ENCODE measurements around the gene PRDX5. TPM values are rescaled to one million over a fixed set of nuclear protein-coding genes. Genes with fewer than 3 reads are reported as not detected.

Gene PRDX5
- total and polyA plus RNA-seq, 4 donors: 165 to 777 (median 374) TPM

- ATAC-seq (ENCODE audit: insufficient read depth, low FRiP score) (no peak), DNase-seq (no peak)
- no peak within 1 kb of the TSS for H3K9ac ChIP-seq (ENCODE audit: insufficient read depth in 1 of 2, low read length in 2 of 2)
- 4 to 5% methylated on average over 49 to 54 of the region's 54 CpGs for WGBS, 2 donors
- peak within 1 kb of the TSS in 1 of 2 donors; percentile 15 for H3K27ac ChIP-seq (ENCODE audit: low read depth in 1 of 2, low read length in 1 of 2)
- H3K36me3 ChIP-seq (ENCODE audit: control insufficient read depth in 4 of 4, insufficient read depth in 4 of 4, low read length in 4 of 4): no peaks in the 10 kb centered on the region
- no peak within 1 kb of the TSS for H3K4me3 ChIP-seq
- peaks cover 0 to 65% (median 60%) of the 10 kb centered on the region in 3 donors for H3K27me3 ChIP-seq (ENCODE audit: control insufficient read depth in 3 of 3, insufficient read depth in 3 of 3, low read length in 2 of 3)
- TF ChIP-seq CTCF (IDR thresholded peaks at IDR 0.05; ENCODE audit: control extremely low read depth, extremely low read depth): no peak
- H3K9me3 ChIP-seq (ENCODE audit: control insufficient read depth in 4 of 4, insufficient read depth in 3 of 4, low read length in 3 of 4): no peaks in the 10 kb centered on the region
- peaks cover 0 to 18% (median 10%) of the 10 kb centered on the region in 5 donors for H3K4me1 ChIP-seq (ENCODE audit: control insufficient read depth in 5 of 5, insufficient read depth in 5 of 5, low read length in 5 of 5)
Measured at GRCh38 chr11:64299847-64300648, 17.9 kb upstream of the PRDX5 start, which contains the start of gene CATSPERZ. Gene CATSPERZ, plus strand, starts transcription at chr11:64300358. Its CDS starts 53 bp downstream, at chr11:64300411.

- peaks cover 0 to 32% (median 27%) of the 10 kb centered on the region in 3 donors for H3K27me3 ChIP-seq (ENCODE audit: control insufficient read depth in 3 of 3, insufficient read depth in 3 of 3, low read length in 2 of 3)
- H3K4me1 ChIP-seq (ENCODE audit: control insufficient read depth in 5 of 5, insufficient read depth in 5 of 5, low read length in 5 of 5): peaks cover 0 to 31% (median 8%) of the 10 kb centered on the region in 5 donors
- H3K36me3 ChIP-seq (ENCODE audit: control insufficient read depth in 4 of 4, insufficient read depth in 4 of 4, low read length in 4 of 4): no peaks in the 10 kb centered on the region
- no peak overlapping the region for H3K9ac ChIP-seq (ENCODE audit: insufficient read depth in 1 of 2, low read length in 2 of 2)
- no peak for ATAC-seq (ENCODE audit: insufficient read depth, low FRiP score)
- no peak for TF ChIP-seq CTCF (IDR thresholded peaks at IDR 0.05; ENCODE audit: control extremely low read depth, extremely low read depth)
- 86 to 87% methylated on average over 13 of the region's 13 CpGs for WGBS, 2 donors
- H3K27ac ChIP-seq (ENCODE audit: low read depth in 1 of 2, low read length in 1 of 2): peak overlapping the region in 1 of 2 donors; percentile 96
- DNase-seq: no peak
- H3K9me3 ChIP-seq (ENCODE audit: control insufficient read depth in 4 of 4, insufficient read depth in 3 of 4, low read length in 3 of 4): no peaks in the 10 kb centered on the region
- H3K4me3 ChIP-seq: no peak overlapping the region
Measured at GRCh38 chr11:64303109-64304031, 14.6 kb upstream of the PRDX5 start.

- H3K4me1 ChIP-seq (ENCODE audit: control insufficient read depth in 5 of 5, insufficient read depth in 5 of 5, low read length in 5 of 5): peaks cover 0 to 29% (median 8%) of the 10 kb centered on the region in 5 donors
- ATAC-seq (ENCODE audit: insufficient read depth, low FRiP score): no peak
Measured at GRCh38 chr11:64304032-64304315, 13.9 kb upstream of the PRDX5 start.

More at GRCh38 chr11:64304032-64304315, 13.9 kb upstream of the PRDX5 start:
- H3K4me3 ChIP-seq: no peak overlapping the region
- no peaks in the 10 kb centered on the region for H3K36me3 ChIP-seq (ENCODE audit: control insufficient read depth in 4 of 4, insufficient read depth in 4 of 4, low read length in 4 of 4)
- 46 to 50% methylated on average over 5 of the region's 5 CpGs for WGBS, 2 donors
- H3K27me3 ChIP-seq (ENCODE audit: control insufficient read depth in 3 of 3, insufficient read depth in 3 of 3, low read length in 2 of 3): peaks cover 0 to 26% (median 21%) of the 10 kb centered on the region in 3 donors
- H3K9me3 ChIP-seq (ENCODE audit: control insufficient read depth in 4 of 4, insufficient read depth in 3 of 4, low read length in 3 of 4): no peaks in the 10 kb centered on the region
- no peak for TF ChIP-seq CTCF (IDR thresholded peaks at IDR 0.05; ENCODE audit: control extremely low read depth, extremely low read depth)
- DNase-seq: no peak
- H3K27ac ChIP-seq (ENCODE audit: low read depth in 1 of 2, low read length in 1 of 2): peak overlapping the region in 1 of 2 donors; percentile 96
- no peak overlapping the region for H3K9ac ChIP-seq (ENCODE audit: insufficient read depth in 1 of 2, low read length in 2 of 2)
